ENCODE data around the gene OLA1. TPM values are rescaled to one million over a fixed set of nuclear protein-coding genes. Genes with fewer than 3 reads are reported as not detected.
A peak's percentile ranks its signal among the peaks of the same experiment; 100 is the strongest.

Gene OLA1
- total RNA-seq, 1 experiment from 2014 or later = 126 TPM

- POLR2A ChIA-PET = no interaction called here
- peak; percentile 87 for ATAC-seq
- no peak for DNase-seq (ENCODE audit: low read depth, low spot score)
Observed at GRCh38 chr2:174158003-174158402, 90.3 kb downstream of the OLA1 start.

GRCh38 chr2:174157053-174157452, 91.3 kb downstream of the OLA1 start:
- intact Hi-C loops (cut with micrococcal nuclease; ENCODE audit: unreplicated experiment) = no loop called here
- Histone ChIP-seq H3K27ac (ENCODE audit: low read length) (no peak overlapping the region), H3K36me3 (ENCODE audit: control insufficient read depth, insufficient read depth, low read length) (no peaks in the 10 kb centered on the region), H3K27me3 (ENCODE audit: control insufficient read depth, insufficient read depth, low read length) (no peaks in the 10 kb centered on the region), H3K4me3 (ENCODE audit: low read depth in 2 of 2, low read length in 2 of 2) (no peak overlapping the region), H3K9me3 (ENCODE audit: control insufficient read depth, insufficient read depth, low read depth, low read length) (no peaks in the 10 kb centered on the region), H3K4me1 (ENCODE audit: control insufficient read depth, insufficient read depth, low read length) (no peaks in the 10 kb centered on the region)
- TF ChIP-seq CTCF (IDR thresholded peaks at IDR 0.05) (no peak), SIN3A (IDR thresholded peaks at IDR 0.05; ENCODE audit: borderline replicate concordance, insufficient read depth, low read depth, low read length) (no peak), TCF7L2 (IDR thresholded peaks at IDR 0.05; ENCODE audit: low read depth, low read length) (no peak), POLR2AphosphoS5 (IDR thresholded peaks at IDR 0.05; ENCODE audit: low read depth, low read length) (no peak), REST (IDR thresholded peaks at IDR 0.05; ENCODE audit: insufficient read depth in 1 of 2, low read depth in 2 of 2, low read length in 1 of 2) (no peak)
- BruUV-seq (replicated peaks) = no TSS peak
- no peak for DNase-seq (ENCODE audit: low read depth, low spot score)
- ChIA-PET CTCF (no interaction called here), POLR2A (interaction anchor here (0.6 kb wide), 1 partner anchor 13 kb away, joined by 9 read pairs; no protein-coding TSS in a partner anchor)
- no peak for ATAC-seq
- in situ Hi-C loops (cut with HindIII; ENCODE audit: low pct_unique_long_range_greater_than_20kb, low sequenced_read_pairs) = no loop called here

More at GRCh38 chr2:174158003-174158402, 90.3 kb downstream of the OLA1 start:
- CTCF ChIA-PET = interaction anchor here (1.0 kb wide), 1 partner anchor 183 kb away, joined by 3 read pairs; no protein-coding TSS in a partner anchor
- H3K36me3 ChIP-seq (ENCODE audit: control insufficient read depth, insufficient read depth, low read length) = no peaks in the 10 kb centered on the region
- TF ChIP-seq CTCF (IDR thresholded peaks at IDR 0.05) = peak; percentile 77
- no peak for TF ChIP-seq TCF7L2 (IDR thresholded peaks at IDR 0.05; ENCODE audit: low read depth, low read length)
- TF ChIP-seq POLR2AphosphoS5 (IDR thresholded peaks at IDR 0.05; ENCODE audit: low read depth, low read length) = no peak
- no peak for TF ChIP-seq SIN3A (IDR thresholded peaks at IDR 0.05; ENCODE audit: borderline replicate concordance, insufficient read depth, low read depth, low read length)
- no TSS peak for BruUV-seq (replicated peaks)
- H3K27me3 ChIP-seq (ENCODE audit: control insufficient read depth, insufficient read depth, low read length) = no peaks in the 10 kb centered on the region
- in situ Hi-C loops (cut with HindIII; ENCODE audit: low pct_unique_long_range_greater_than_20kb, low sequenced_read_pairs) (no loop called here), intact Hi-C loops (cut with micrococcal nuclease; ENCODE audit: unreplicated experiment) (loop anchor here (1.0 kb wide), 1 partner anchor 183 kb away; no protein-coding TSS in a partner anchor)
- H3K27ac ChIP-seq (ENCODE audit: low read length) = no peak overlapping the region
- no peaks in the 10 kb centered on the region for H3K9me3 ChIP-seq (ENCODE audit: control insufficient read depth, insufficient read depth, low read depth, low read length)
- H3K4me3 ChIP-seq (ENCODE audit: low read depth in 2 of 2, low read length in 2 of 2) = no peak overlapping the region
- no peaks in the 10 kb centered on the region for H3K4me1 ChIP-seq (ENCODE audit: control insufficient read depth, insufficient read depth, low read length)
